AG04449 (cell line): Measurements from ENCODE around the gene LPCAT3.
A peak's percentile ranks its signal among the peaks of the same experiment; 100 is the strongest.
"Not testable (repeated sequence)": the region's sequence is repeated elsewhere in the genome, so short reads cannot be mapped to it uniquely, and the experiment has no call there.

ENCODE experiments used
- CTCF ChIA-PET: fragments of 350-600 bp; formaldehyde crosslinking; extraction: SDS; loops from one replicate; lab custom pipeline; 2021; ENCODE audit warnings: antibody characterized with exemption; lab: Yijun Ruan, JAX
- POLR2A ChIA-PET: fragments of 400-600, 350-600 bp; formaldehyde crosslinking; extraction: SDS; loops from one replicate; lab custom pipeline; 2020; ENCODE audit warnings: antibody characterized with exemption, inconsistent platforms; lab: Yijun Ruan, JAX
- DNase-seq: peaks from one replicate; pipeline ENCODE4 v3.0.0-alpha.2; 2010; ENCODE audit warnings: low read depth, low spot score
- H3K4me3 ChIP-seq: 2 replicates; pipeline ENCODE4 v1.5.1; 2011; ENCODE audit warnings: low read depth, mild to moderate bottlenecking, control low read depth, low read length
- CTCF ChIP-seq: IDR thresholded peaks from one replicate; pipeline ENCODE4 v1.5.1; 2011; ENCODE audit warnings: mild to moderate bottlenecking, moderate library complexity, low read length, control low read depth, inconsistent platforms; ENCODE audit not compliant: insufficient read depth; ENCODE audit errors: missing control alignments

Gene LPCAT3

GRCh38 chr12:7017870-7018349 is 366 bp downstream of the LPCAT3 start:
- H3K4me3 ChIP-seq, result peak overlapping the region; percentile 89

DNA sequence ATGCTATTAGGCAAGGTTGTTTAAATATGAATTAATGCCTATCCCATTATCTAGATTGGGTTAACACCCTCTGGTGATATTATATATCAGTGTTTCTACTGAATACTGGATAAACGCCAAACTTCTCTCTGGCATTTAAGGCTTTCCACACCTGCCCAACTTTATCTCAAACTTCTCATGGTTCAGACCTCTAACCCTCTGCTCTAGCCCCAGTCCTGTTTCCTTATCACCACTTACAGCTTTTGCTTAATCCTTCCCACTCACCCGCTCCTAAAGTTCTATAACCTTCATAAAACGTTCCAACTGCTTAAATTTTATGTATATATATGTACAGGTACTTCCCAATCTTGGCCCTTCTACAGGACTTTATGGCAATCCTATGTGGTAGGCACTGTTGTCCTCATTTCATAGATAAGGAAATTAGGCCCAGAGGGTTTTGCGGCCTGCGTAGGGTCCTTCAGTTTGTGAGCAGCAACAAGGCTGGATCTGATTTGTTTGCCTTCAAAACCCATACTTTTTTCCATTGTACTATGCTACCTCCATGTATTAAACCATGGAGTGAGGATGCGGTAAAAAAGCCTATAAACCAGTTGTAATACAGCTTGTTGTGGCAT is 1.2 kb downstream of the LPCAT3 start:
- ChIA-PET CTCF (interaction anchor here (1.4 to 5.6 kb wide), 11 partner anchors 9 to 95 kb away, joined by 3 to 27 read pairs (median 6); partner anchors contain the start of genes C1R and C1RL), POLR2A (no interaction called here)
- H3K4me3 ChIP-seq, result peak overlapping the region; percentile 89
- TF ChIP-seq CTCF, result no peak
- DNase-seq, result no peak

More at GRCh38 chr12:7017870-7018349, 366 bp downstream of the LPCAT3 start:
- CTCF ChIA-PET, result interaction anchor here (0.7 to 5.6 kb wide), 26 partner anchors 8 to 147 kb away, joined by 3 to 27 read pairs (median 4); partner anchors contain the start of genes C12orf57, C1R, C1RL and C1S
- POLR2A ChIA-PET, result interaction anchor here (0.9 to 1.0 kb wide), 3 partner anchors 10 to 95 kb away, joined by 3 to 4 read pairs (median 3); partner anchors contain the start of genes C12orf57 and RNU7-1
- no peak for TF ChIP-seq CTCF
- no peak for DNase-seq

DNA sequence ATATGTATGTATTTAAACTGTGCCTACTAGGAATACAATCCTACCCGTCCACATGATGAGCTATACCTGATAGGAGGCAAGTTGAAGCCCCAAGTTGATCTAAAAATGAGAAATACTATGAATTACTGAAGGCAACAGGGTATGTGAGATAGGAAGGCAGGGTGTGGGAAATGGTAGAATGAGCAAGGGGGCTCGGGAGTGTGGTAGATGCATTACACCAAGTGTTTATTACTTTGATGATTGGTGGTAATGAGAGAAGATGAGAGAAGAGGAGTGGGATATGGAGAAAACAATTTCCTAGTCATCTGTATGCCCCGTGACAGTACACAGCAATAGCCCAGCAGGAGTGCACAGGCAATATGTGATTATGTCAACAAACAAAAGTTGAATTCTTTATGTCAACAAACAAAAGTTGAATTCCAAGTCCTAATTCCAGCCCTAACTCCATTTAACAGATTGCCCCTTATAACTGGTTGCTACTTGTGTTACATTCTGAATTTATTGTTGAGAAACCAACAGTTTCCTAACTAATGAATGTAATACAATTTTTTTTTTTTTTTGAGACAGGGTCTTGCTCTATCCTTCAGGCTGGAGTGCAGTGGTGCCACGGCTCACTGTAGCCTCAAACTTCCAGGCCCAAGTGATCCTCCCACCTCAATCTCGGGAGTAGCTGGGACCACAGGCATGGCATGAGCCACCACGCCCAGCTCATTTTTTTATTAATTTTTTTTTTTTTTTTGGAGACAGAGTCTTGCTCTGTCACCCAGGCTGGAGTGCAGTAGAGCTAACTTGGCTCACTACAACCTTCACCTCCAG is 2.5 kb downstream of the LPCAT3 start:
- POLR2A ChIA-PET, result no interaction called here
- no peak overlapping the region for H3K4me3 ChIP-seq
- CTCF ChIA-PET, result interaction anchor here (1.3 to 2.9 kb wide), 4 partner anchors 8 to 92 kb away, joined by 3 to 20 read pairs (median 4); no protein-coding TSS in a partner anchor
- no peak for DNase-seq
- TF ChIP-seq CTCF, result no peak

GRCh38 chr12:7013101-7013500 is 5.2 kb downstream of the LPCAT3 start:
- ChIA-PET CTCF (interaction anchor here (2.2 kb wide), 1 partner anchor 8 kb away, joined by 5 read pairs; no protein-coding TSS in a partner anchor), POLR2A (no interaction called here)
- no peak for TF ChIP-seq CTCF

DNA sequence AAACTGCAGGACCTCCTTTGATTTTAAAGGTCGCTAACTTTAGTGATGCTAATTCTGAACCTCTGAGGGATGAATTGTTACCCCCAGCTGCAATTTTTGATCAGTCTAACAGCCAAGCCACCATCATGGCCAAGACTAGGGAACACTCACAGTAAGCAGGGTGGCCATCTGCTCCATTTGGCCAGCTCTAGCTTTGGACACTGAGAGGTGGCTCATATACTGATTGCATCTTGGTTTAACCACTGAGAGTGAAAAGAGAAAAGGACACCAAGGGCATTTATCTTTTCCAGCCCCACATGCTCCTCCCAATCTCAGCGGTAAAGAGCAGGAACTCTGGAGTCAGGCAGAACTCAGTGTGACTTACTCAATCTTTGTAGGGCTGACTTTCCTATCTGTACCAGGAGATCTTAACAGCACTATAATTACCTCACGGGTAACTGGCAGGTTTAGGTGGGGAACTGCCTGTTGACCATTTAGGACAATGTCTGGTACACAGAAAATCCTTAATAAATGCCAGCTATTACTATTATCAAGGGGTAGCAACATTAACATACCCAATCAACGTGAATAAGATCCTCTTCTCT is 6.2 kb downstream of the LPCAT3 start:
- H3K4me3 ChIP-seq, result no peak overlapping the region
- ChIA-PET POLR2A (no interaction called here), CTCF (interaction anchor here (1.3 to 1.5 kb wide), 2 partner anchors 9 to 98 kb away, joined by 3 to 7 read pairs; no protein-coding TSS in a partner anchor)
- no peak for TF ChIP-seq CTCF
- no peak for DNase-seq

More at GRCh38 chr12:7013101-7013500, 5.2 kb downstream of the LPCAT3 start:
- no peak for DNase-seq
- no peak overlapping the region for H3K4me3 ChIP-seq

- H3K4me3 ChIP-seq, DNase-seq, POLR2A ChIA-PET: not testable (repeated sequence)
- CTCF ChIA-PET, result interaction anchor here (1.3 to 1.5 kb wide), 2 partner anchors 10 to 99 kb away, joined by 3 to 7 read pairs; no protein-coding TSS in a partner anchor
Observed at GRCh38 chr12:7011398-7011797, 6.9 kb downstream of the LPCAT3 start.
